Measurements from ENCODE around the gene FBXO33. TPM values are rescaled to one million over a fixed set of nuclear protein-coding genes. Genes with fewer than 3 reads are reported as not detected.

Gene FBXO33
- total and polyA plus RNA-seq, 2 of the 8 experiments (the other 6 are each of a cell fraction or from before 2014, with no cell fraction given), result 4.7 to 11.5 TPM

DNA sequence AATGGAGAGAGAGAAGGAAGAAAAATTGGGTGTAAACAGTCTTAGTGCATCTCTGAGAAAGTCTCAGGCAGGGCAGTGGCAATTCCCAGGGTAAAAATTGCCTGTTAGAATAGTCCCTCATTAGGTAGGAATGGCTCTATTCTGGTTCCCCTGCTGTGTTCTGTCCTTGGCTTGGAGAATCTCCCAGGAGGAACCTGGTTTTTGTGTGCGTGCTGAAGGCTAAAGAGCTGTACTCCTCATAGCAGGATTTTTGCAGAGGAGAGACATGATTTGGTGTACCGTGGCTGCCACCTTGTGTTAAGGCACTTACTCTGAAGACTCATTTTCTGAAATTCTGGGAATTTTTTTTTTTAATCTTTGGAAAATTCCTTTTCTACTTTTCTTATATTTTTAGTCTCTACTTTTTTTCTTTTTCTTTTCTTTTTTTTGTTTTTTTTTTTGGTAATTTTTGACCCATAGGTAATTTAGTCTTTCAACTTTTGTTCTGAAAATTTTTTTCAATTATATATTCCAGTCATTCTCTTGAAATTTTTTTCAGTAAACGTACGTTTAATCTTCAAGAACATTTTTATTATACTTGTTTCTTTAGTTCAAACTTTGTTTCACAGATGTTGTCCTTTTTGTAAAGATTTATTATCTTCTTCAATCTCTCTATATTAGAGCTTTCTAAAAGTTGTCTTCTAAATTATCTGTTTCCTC, 63.8 kb downstream of the FBXO33 start (continued):
- TF ChIP-seq ASH2L (IDR thresholded peaks at IDR 0.05; ENCODE audit: low read length) (no peak), TAF7 (optimal IDR thresholded peaks at IDR 0.05; ENCODE audit: borderline replicate concordance, low read depth, low read length) (no peak), CHD1 (IDR thresholded peaks at IDR 0.05; ENCODE audit: low read depth, low read length) (no peak), SP1 (IDR thresholded peaks at IDR 0.05; ENCODE audit: low read depth, low read length) (0 out of 2 replicates have a peak, but pooled peaks have one; percentile 26), RAD21 (IDR thresholded peaks at IDR 0.05 in 1 of 2, conservative IDR thresholded peaks at IDR 0.05 in 1 of 2; ENCODE audit: low read depth in 2 of 2, low read length in 2 of 2) (peak; percentile 91 to 94), TEAD4 (IDR thresholded peaks at IDR 0.05; ENCODE audit: low read depth, low read length) (0 out of 2 replicates have a peak, but pooled peaks have one; percentile 9), MAFK (IDR thresholded peaks at IDR 0.05; ENCODE audit: low read depth, low read length) (no peak), JUND (IDR thresholded peaks at IDR 0.05; ENCODE audit: low read length) (no peak), NANOG (IDR thresholded peaks at IDR 0.05; ENCODE audit: insufficient read depth, low read depth, low read length, poor library complexity, severe bottlenecking) (no peak), CTBP2 (IDR thresholded peaks at IDR 0.05; ENCODE audit: borderline replicate concordance, insufficient read depth, insufficient read length, low read length) (no peak), SP2 (IDR thresholded peaks at IDR 0.05; ENCODE audit: low read length) (no peak), SAP30 (IDR thresholded peaks at IDR 0.05; ENCODE audit: insufficient read depth, insufficient replicate concordance, low read length) (no peak), HDAC6 (IDR thresholded peaks at IDR 0.05; ENCODE audit: low read depth, low read length) (no peak), BCL11A (IDR thresholded peaks at IDR 0.05; ENCODE audit: low read depth in 2 of 2, low read length in 2 of 2) (no peak), KDM5A (IDR thresholded peaks at IDR 0.05; ENCODE audit: low read length) (no peak), RBBP5 (IDR thresholded peaks at IDR 0.05; ENCODE audit: borderline replicate concordance, low read depth, low read length) (no peak), SUZ12 (IDR thresholded peaks at IDR 0.05; ENCODE audit: low read length) (no peak), FOSL1 (IDR thresholded peaks at IDR 0.05; ENCODE audit: insufficient read depth, low read depth, low read length) (no peak), JUN (IDR thresholded peaks at IDR 0.05; ENCODE audit: low read depth, low read length) (no peak), POU5F1 (IDR thresholded peaks at IDR 0.05; ENCODE audit: low read depth, low read length) (no peak)
- TF ChIP-seq, protein P1, sequence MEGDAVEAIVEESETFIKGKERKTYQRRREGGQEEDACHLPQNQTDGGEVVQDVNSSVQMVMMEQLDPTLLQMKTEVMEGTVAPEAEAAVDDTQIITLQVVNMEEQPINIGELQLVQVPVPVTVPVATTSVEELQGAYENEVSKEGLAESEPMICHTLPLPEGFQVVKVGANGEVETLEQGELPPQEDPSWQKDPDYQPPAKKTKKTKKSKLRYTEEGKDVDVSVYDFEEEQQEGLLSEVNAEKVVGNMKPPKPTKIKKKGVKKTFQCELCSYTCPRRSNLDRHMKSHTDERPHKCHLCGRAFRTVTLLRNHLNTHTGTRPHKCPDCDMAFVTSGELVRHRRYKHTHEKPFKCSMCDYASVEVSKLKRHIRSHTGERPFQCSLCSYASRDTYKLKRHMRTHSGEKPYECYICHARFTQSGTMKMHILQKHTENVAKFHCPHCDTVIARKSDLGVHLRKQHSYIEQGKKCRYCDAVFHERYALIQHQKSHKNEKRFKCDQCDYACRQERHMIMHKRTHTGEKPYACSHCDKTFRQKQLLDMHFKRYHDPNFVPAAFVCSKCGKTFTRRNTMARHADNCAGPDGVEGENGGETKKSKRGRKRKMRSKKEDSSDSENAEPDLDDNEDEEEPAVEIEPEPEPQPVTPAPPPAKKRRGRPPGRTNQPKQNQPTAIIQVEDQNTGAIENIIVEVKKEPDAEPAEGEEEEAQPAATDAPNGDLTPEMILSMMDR (IDR thresholded peaks at IDR 0.05; ENCODE audit: control extremely low read depth in 1 of 3, insufficient read depth in 1 of 3, low read depth in 1 of 3, low read length in 3 of 3), result peak in 2 of 3 experiments; percentile 58 to 65; a peak in 3 of 4 replicates

Measured in H1 (cell line).